Heart right ventricle (tissue), 16 donors: ENCODE results near the gene FAM3A. TPM values are rescaled to one million over a fixed set of nuclear protein-coding genes. Genes with fewer than 3 reads are reported as not detected.

ENCODE experiments used
- ATAC-seq, 8 donors: fragments of 200-7000 bp; cut with Tn5 transposase; one replicate each; pipeline ENCODE4 v1.9.1; 2020; ENCODE audit warnings: mild to moderate bottlenecking in 8 of 8, moderate library complexity in 8 of 8, moderate number of reproducible peaks in 1 of 8
- DNase-seq, 2 donors: peaks; one replicate each; pipeline ENCODE4 v3.0.0-alpha.2; 2020
- H3K27ac ChIP-seq, 10 donors: fragments of 200-600 bp; sonication (generic) in 2 of 10; one replicate each; pipeline versions ENCODE4 v1.5.0 to v1.8.0; 2020 to 2022; ENCODE audit warnings: mild to moderate bottlenecking in 3 of 10
- H3K27me3 ChIP-seq, 7 donors: fragments of 200-600 bp; one replicate each; pipeline ENCODE4 v1.8.0; 2021 to 2022; ENCODE audit warnings: mild to moderate bottlenecking in 2 of 7
- H3K36me3 ChIP-seq, 9 donors: fragments of 200-600 bp; sonication (generic) in 1 of 9; one replicate each; pipeline versions ENCODE4 v1.5.0 to v1.8.0; 2020 to 2022; ENCODE audit warnings: mild to moderate bottlenecking in 2 of 9
- H3K4me1 ChIP-seq, 9 donors: fragments of 200-600 bp; sonication (generic) in 1 of 9; one replicate each; pipeline versions ENCODE4 v1.5.0 to v1.8.0; 2020 to 2022; ENCODE audit warnings: mild to moderate bottlenecking in 4 of 9
- H3K4me3 ChIP-seq, 10 donors: fragments of 200-600 bp; sonication (generic) in 2 of 10; one replicate each; pipeline versions ENCODE4 v1.5.0 to v1.8.0; 2020 to 2022; ENCODE audit warnings: mild to moderate bottlenecking in 7 of 10, moderate library complexity in 2 of 10
- H3K9me3 ChIP-seq, 11 donors: fragments of 200-600 bp in 10 of 11; sonication (generic) in 2 of 11; one replicate each; pipeline versions ENCODE4 v1.5.0 to v1.8.0; 2013 to 2022; ENCODE audit warnings: mild to moderate bottlenecking in 2 of 11, control low read depth in 1 of 11, moderate library complexity in 1 of 11
- CTCF ChIP-seq, 9 donors: fragments of 200-600 bp; sonication (generic) in 2 of 9; IDR thresholded peaks; one replicate each; pipeline versions ENCODE4 v1.5.0 to v1.8.0; 2021 to 2022; ENCODE audit warnings: antibody characterized with exemption in 9 of 9, mild to moderate bottlenecking in 5 of 9, moderate library complexity in 1 of 9
- WGBS, 2 donors: extraction: QIAGEN DNeasy Blood & Tissue Kit; methylation state at CpG; one replicate each; pipeline ENCODE4 v1.1.7; 2013; ENCODE audit warnings: inconsistent platforms in 1 of 2; 5-methylcytosine and 5-hydroxymethylcytosine counted together
- intact Hi-C, 10 donors: fragments of 100-400 bp; cut with DNase I; formaldehyde crosslinking; loops; one replicate each; pipeline versions ENCODE4 v1.11.1 to v1.14.2; 2022
- polyA plus RNA-seq, 2 donors: library from polyadenylated mRNA; stranded (reverse); fragments of 200-250 nt; gene quantifications; one replicate each; pipeline ENCODE4 v1.2.3, GENCODE V29; 2013
- total RNA-seq, 10 donors: library from RNA; stranded (reverse); fragmentation: NEBNext Ultra II Directional in 3 of 10; extraction: Animal tissue kit (Norgen Biotek cat#: 25700) in 3 of 10; gene quantifications; one replicate each; pipeline versions ENCODE4 v1.2.1 to v1.2.4, GENCODE V29; 2021 to 2023
- donor health status: Arrhythmogenic right ventricular cardiomyopathy.
- donor health status: ischemic (EF 13 %, LVEDD 7.1; RV severe dilation, severe dysfunction).
- donor health status: healthy with polysubstance abuse.
- donor health status: DM: no; HTN: yes; CAD: no.
- donor health status: DM: no; HTN: no; CAD: no.
- donor health status: ischemic (EF 25% LVEDD 6.9; RV normal size, moderate dysfunction).
- donor health status: ischemic (EF 25% LVEDD 5.7; RV mildly dilated, moderate dysfunction).
- donor health status: healthy.
- donor health status: DM: yes; HTN: yes; CAD: no.
- donor health status: Ischemic cardiomyopathy.
- donor health status: ischemic (EF 35%, LVEDD 5.7; RV mildly dilated, moderate dysfunction).
- donor health status: nonischemic (EF 11% LVEDD 7.7; RV severe dilation, severe dysfunction).
- donor health status: DM: yes; HTN: yes; CAD: no.
- donor health status: PGD.
- donor health status: ischemic (EF 29% LVEDD 5.4; RV normal size, mild dysfunction).
- donor health status: nonischemic (EF 23%, LVEDD 6.1; RV moderate dilation, normal function).

FAM3A gene
- total and polyA plus RNA-seq, 12 donors: 36.5 to 76.6 (median 54.8) TPM

GRCh38 chrX:154534526-154535322 lies 18.7 kb upstream of the FAM3A start:
- intact Hi-C loops: loop anchor here in 4 of 10 donors (1.0 to 5.0 kb wide), 4 partner anchors 137 to 162 kb away; partner anchors contain the start of genes FLNA (in 1 of the 4) and RPL10 (in 1 of the 4)
- no peaks in the 10 kb centered on the region for H3K9me3 ChIP-seq
- H3K27me3 ChIP-seq: no peaks in the 10 kb centered on the region
- 21 to 24% methylated on average over 32 to 34 of the region's 34 CpGs for WGBS, 2 donors
- peak; percentile 82 to 100 (median 95) for TF ChIP-seq CTCF (IDR thresholded peaks at IDR 0.05)
- peak; percentile 82 to 87 for DNase-seq
- H3K4me3 ChIP-seq: no peak overlapping the region
- peaks cover 0 to 41% (median 0%) of the 10 kb centered on the region in 9 donors for H3K36me3 ChIP-seq
- peak; percentile 87 to 95 (median 92) for ATAC-seq
- H3K4me1 ChIP-seq: peaks cover 0 to 11% (median 6%) of the 10 kb centered on the region in 9 donors
- peak overlapping the region in 7 of 10 donors; percentile 23 to 68 (median 59) for H3K27ac ChIP-seq

- WGBS, 2 donors: 95% methylated on average over 16 to 23 of the region's 23 CpGs
- Histone ChIP-seq H3K4me3 (no peak overlapping the region), H3K27me3 (no peaks in the 10 kb centered on the region), H3K27ac (no peak overlapping the region), H3K36me3 (peaks cover 0 to 41% (median 0%) of the 10 kb centered on the region in 9 donors), H3K4me1 (peaks cover 0 to 11% (median 6%) of the 10 kb centered on the region in 9 donors), H3K9me3 (no peaks in the 10 kb centered on the region)
- ATAC-seq (no peak), DNase-seq (no peak)
- intact Hi-C loops: loop anchor here in 1 of 10 donors (5.0 kb wide), 1 partner anchor 135 kb away; the partner anchor contains the start of gene RPL10
- TF ChIP-seq CTCF (IDR thresholded peaks at IDR 0.05): no peak
These were observed 16.7 kb upstream of the FAM3A start for GRCh38 chrX:154532690-154533089.

GRCh38 chrX:154531626-154532025 lies 15.6 kb upstream of the FAM3A start:
- ATAC-seq (no peak), DNase-seq (no peak)
- Histone ChIP-seq H3K4me1 (peaks cover 0 to 21% (median 7%) of the 10 kb centered on the region in 9 donors), H3K9me3 (no peaks in the 10 kb centered on the region), H3K4me3 (no peak overlapping the region), H3K27ac (no peak overlapping the region), H3K36me3 (peaks cover 0 to 41% (median 0%) of the 10 kb centered on the region in 9 donors), H3K27me3 (peaks cover 0 to 9% (median 0%) of the 10 kb centered on the region in 7 donors)
- TF ChIP-seq CTCF (IDR thresholded peaks at IDR 0.05): no peak
- intact Hi-C loops: loop anchor here in 1 of 10 donors (5.0 kb wide), 1 partner anchor 134 kb away; the partner anchor contains the start of gene RPL10
- WGBS, 2 donors: 40 to 65% methylated on average over 3 to 16 of the region's 16 CpGs

GRCh38 chrX:154530286-154530685 lies 14.3 kb upstream of the FAM3A start:
- Histone ChIP-seq H3K27ac (no peak overlapping the region), H3K4me1 (peaks cover 0 to 21% (median 7%) of the 10 kb centered on the region in 9 donors), H3K9me3 (no peaks in the 10 kb centered on the region), H3K27me3 (peaks cover 0 to 9% (median 0%) of the 10 kb centered on the region in 7 donors), H3K4me3 (no peak overlapping the region), H3K36me3 (peaks cover 0 to 34% (median 0%) of the 10 kb centered on the region in 9 donors)
- TF ChIP-seq CTCF (IDR thresholded peaks at IDR 0.05): no peak
- intact Hi-C loops: loop anchor here in 1 of 10 donors (5.0 kb wide), 1 partner anchor 133 kb away; the partner anchor contains the start of gene RPL10
- ATAC-seq (no peak), DNase-seq (no peak)
- 92 to 93% methylated on average over 9 to 11 of the region's 11 CpGs for WGBS, 2 donors
